HG03045 (cell line): ENCODE data around the gene NFKBIL1.
"Not testable (repeated sequence)": the region's sequence is repeated elsewhere in the genome, so short reads cannot be mapped to it uniquely, and the experiment has no call there.

Experiments used
- ATAC-seq: cut with Tn5 transposase; IDR thresholded peaks from one replicate; pipeline ENCODE4 v1.9.1; 2021; ENCODE audit warnings: mild to moderate bottlenecking, moderate library complexity; ENCODE audit not compliant: unreplicated experiment

NFKBIL1 gene, protein sequence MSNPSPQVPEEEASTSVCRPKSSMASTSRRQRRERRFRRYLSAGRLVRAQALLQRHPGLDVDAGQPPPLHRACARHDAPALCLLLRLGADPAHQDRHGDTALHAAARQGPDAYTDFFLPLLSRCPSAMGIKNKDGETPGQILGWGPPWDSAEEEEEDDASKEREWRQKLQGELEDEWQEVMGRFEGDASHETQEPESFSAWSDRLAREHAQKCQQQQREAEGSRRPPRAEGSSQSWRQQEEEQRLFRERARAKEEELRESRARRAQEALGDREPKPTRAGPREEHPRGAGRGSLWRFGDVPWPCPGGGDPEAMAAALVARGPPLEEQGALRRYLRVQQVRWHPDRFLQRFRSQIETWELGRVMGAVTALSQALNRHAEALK

DNA sequence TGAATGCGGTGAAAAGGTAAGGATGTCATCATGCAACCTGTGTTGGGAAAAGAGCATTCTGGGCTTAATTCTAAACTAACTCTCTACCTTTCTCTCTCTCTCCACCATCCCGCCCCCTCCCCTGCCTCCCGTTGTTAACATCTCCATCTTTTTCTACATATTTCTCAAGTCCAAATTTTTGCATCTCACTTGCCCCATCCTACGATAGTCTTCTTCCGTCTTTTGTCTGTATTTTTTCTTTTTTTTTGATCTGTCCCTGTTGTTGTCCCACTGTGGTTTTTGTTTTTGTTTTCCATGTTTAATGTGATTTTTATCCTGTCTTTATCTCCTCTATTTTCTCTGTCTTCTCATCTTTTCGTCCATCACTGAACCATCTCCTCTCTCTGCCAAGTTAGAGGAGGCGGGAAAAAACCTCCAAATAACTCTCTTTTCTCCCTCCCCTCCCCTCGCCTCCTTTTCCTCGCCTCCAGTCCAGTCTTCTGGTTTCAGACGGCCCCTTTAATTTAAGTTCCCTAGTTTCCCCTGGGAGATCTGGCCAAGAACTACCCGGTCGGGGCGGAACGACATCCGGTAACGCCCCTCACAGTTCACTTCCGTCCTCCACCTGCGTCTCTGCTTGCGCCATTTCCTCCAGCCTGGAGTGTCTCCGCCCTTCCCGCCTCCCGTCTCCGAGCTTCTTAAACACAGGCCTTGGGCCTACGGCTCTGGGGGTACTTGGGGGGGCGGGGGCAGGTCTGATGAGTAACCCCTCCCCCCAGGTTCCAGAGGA, at the start of gene NFKBIL1:
NFKBIL1 (plus strand) TSS at position 651 of the 769 bp plus-strand sequence; CDS start at position 738, 87 bp downstream.
- peak; percentile 74 for ATAC-seq

GRCh38 chr6:31498748-31499147, 48.7 kb upstream of the NFKBIL1 start:
- no peak for ATAC-seq

DNA sequence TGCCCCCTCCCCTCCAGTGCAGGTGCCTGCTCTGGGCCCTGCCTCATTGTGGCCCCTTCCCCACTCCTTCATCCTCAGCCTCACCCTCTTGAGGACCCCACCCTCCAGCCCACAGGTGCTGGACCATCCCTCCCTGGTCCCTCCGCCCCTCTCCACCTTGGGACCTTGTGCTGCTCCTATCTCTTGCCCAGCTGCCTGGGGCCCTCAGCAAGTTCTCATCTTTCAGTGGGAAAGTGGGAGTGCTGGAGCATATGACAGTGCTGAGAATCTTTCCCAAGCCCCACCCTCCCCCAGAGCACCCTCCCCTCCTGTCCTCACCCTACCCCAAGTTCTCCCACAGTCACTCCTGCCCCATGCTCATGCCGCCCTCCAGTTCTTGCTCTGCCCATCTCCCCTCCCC, 47.8 kb upstream of the NFKBIL1 start:
- not testable (repeated sequence) for ATAC-seq

DNA sequence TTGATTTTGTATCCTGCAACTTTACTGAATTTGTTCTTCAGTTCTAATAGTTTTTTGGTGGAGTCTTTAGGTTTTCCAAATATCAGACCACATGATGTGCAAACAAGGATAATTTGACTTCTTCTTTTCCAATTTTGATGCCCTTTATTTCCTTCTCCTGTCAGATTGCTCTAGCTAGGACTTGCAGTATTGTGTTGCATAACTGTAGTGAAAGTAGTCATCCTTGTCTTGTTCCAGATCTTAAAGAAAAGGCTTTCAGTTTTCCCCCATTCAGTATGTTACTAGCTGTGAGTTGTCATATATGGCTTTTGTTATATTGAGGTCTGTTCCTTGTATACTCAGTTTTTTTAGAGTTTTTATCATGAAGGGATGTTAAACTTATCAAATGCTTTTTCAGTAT, 44.8 kb upstream of the NFKBIL1 start:
- no peak for ATAC-seq

DNA sequence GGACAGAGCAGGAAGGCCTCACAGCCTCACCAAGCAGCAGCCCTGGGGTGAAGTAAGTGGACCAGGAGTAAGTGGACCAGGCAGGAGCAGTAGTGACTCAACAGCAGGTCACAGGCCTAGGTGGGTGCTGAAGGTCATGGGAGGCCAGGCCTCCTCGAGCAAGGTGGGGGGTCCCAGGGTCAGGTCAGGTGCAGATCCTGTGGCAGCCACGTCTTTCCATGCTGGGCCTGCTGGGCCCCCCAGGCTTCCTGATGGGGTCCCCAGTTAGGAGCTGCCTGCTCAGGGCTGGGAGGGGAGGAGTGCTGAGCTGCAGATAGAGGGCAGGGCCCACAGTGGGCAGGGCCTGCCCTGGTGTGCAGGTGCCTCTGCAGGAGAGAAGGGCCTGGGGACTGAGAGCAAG, 38.4 kb upstream of the NFKBIL1 start:
- ATAC-seq = not testable (repeated sequence)

DNA sequence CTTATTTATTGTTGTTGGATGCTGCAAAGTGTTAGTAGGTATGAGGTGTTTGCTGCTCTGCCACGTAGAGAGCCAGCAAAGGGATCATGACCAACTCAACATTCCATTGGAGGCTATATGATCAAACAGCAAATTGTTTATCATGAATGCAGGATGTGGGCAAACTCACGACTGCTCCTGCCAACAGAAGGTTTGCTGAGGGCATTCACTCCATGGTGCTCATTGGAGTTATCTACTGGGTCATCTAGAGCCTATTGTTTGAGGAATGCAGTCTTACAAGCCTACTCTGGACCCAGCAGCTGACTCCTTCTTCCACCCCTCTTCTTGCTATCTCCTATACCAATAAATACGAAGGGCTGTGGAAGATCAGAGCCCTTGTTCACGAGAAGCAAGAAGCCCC, 37.4 kb upstream of the NFKBIL1 start:
- no peak for ATAC-seq

GRCh38 chr6:31513456-31514165, 33.8 kb upstream of the NFKBIL1 start:
- no peak for ATAC-seq

GRCh38 chr6:31521835-31522234, 25.6 kb upstream of the NFKBIL1 start:
- ATAC-seq = no peak

DNA sequence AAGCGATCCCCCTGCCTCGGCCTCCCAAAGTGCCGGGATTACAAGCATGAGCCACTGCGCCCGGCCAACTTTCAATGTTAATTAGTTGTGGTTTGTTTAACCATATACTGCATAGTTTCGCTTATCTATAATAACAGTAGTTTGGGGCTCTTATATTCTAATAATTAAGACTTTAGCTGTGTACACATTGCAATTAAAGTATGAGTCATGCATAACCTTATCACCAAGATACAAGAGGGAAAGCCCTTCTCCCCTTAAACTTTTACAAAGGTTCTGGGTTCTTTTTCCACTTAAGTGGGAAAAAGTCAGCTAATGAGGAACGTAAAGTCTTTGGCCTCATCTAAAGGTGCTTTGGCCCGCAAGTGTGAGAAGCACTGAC, 21.9 kb upstream of the NFKBIL1 start:
- no peak for ATAC-seq

- ATAC-seq = no peak
Observed at GRCh38 chr6:31525932-31526591, 21.3 kb upstream of the NFKBIL1 start.

- no peak for ATAC-seq
Observed at GRCh38 chr6:31528307-31528777, 19.1 kb upstream of the NFKBIL1 start.

DNA sequence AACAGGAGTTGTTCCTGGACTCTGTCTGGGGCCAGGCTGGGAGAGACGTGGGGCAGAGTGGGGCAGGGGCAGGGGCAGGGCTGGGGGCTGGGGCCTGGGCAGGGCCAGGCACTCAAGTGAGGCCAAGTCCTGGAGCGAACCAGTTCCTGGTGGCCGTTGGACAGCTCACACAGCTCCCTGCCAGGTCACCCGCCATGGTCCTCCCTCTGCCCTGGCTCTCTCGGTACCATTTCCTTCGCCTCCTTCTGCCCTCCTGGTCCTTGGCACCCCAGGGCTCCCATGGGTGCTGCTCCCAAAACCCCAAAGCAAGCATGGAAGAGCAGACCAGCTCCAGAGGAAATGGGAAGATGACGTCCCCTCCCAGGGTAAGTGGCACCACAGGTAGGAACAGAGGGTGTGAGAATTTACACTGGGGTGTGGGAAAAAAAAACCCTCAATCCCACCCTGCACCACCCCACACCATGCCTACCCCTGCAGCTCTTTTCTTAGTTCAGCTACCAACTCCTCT, 18.5 kb upstream of the NFKBIL1 start, which contains the start of gene MCCD1:
MCCD1 (plus strand) TSS at position 142 of the 508 bp plus-strand sequence; CDS start at position 195, 53 bp downstream.
- ATAC-seq = no peak

- no peak for ATAC-seq
Observed at GRCh38 chr6:31529329-31530150, 17.9 kb upstream of the NFKBIL1 start.

GRCh38 chr6:31530659-31531058, 16.7 kb upstream of the NFKBIL1 start:
- ATAC-seq = no peak

GRCh38 chr6:31531162-31531561, 16.2 kb upstream of the NFKBIL1 start:
- ATAC-seq = no peak

GRCh38 chr6:31531771-31532643, 15.4 kb upstream of the NFKBIL1 start:
- ATAC-seq = no peak

DNA sequence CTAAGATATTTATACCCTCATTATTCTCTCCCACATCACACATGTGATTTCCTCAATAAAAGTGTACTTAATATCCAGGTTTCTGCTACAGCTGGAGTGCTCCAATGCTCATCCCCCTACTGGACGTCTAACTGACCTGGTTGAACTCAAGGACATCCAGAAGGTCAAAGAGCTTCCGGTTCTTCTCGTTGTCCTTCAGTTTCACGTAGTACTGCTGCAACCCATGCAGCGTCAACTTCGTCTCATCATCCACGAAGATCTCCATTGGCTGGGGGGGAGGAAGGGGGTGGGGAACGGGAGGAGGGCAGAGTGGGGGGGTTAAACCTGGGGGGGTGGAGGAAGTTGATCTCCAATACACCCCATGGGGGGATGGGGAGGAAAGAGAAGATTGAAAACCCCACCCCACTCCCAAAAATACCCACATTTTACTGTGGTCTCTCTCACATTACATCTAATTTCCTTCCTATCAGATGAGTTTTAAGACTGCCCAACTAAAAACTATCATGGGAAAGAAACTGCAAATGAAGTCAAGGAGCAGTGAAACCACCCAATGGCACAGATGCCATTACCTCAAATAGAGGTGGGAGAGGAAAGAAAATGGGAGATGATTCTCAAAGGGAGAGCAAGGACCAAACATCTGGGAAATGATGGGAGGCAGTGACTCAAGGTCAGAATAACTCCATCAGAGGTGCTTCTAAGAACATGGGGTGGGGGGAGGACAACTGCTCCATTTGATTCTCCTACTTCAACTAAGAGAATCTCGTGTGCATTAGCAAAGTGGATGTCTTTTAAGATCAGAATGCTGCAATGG, 14.6 kb upstream of the NFKBIL1 start:
- ATAC-seq = no peak

DNA sequence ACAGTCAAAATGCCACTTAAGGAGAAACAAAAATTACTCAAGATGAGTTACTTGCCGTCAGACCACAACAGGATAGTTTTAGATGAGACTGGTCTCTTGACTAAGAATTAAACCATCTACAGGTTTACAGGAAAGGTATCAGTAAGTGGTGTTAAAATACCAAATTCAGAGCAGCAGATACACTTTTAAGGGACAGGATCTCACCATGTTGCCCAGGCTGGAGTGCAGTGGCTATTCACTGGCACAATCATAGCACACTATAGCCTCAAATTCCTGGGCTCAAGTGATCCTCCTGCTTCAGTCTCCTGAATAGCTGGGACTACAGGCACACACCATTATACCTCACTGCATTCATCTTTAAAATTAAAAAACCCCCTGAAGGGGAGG, 14.0 kb upstream of the NFKBIL1 start:
- ATAC-seq = no peak
